Mesenchymal stem cell (in vitro differentiated cells and primary cell): Measurements from ENCODE around the gene IL2RG.

ENCODE experiments used
- DNase-seq: peaks from one replicate; pipeline ENCODE4 v3.0.0-alpha.2; 2013
- H2AFZ ChIP-seq: one replicate; pipeline ENCODE4 v1.6.1; 2013; ENCODE audit warnings: low read depth, mild to moderate bottlenecking, control low read depth, inconsistent platforms, low read length, moderate library complexity
- H2AK5ac ChIP-seq: 2 replicates; pipeline ENCODE4 v1.6.1; 2013; ENCODE audit warnings: low read length, moderate library complexity, mild to moderate bottlenecking, inconsistent platforms; ENCODE audit not compliant: severe bottlenecking
- H2BK120ac ChIP-seq: one replicate; pipeline ENCODE4 v1.6.1; 2013; ENCODE audit warnings: low read depth, mild to moderate bottlenecking, inconsistent platforms, low read length, moderate library complexity
- H2BK12ac ChIP-seq, 2 experiments: one replicate each; pipeline ENCODE4 v1.6.1; 2013; ENCODE audit warnings: inconsistent platforms in 2 of 2, low read length in 2 of 2, mild to moderate bottlenecking in 2 of 2, moderate library complexity in 2 of 2, control low read depth in 1 of 2
- H2BK15ac ChIP-seq: one replicate; pipeline ENCODE4 v1.6.1; 2013; ENCODE audit warnings: mild to moderate bottlenecking, low read depth, inconsistent platforms; ENCODE audit not compliant: poor library complexity, severe bottlenecking
- H2BK5ac ChIP-seq: 2 replicates; pipeline ENCODE4 v1.6.1; 2013; ENCODE audit warnings: low read depth, mild to moderate bottlenecking, low read length, control low read depth, inconsistent platforms; ENCODE audit not compliant: poor library complexity, severe bottlenecking
- H3K14ac ChIP-seq, 2 experiments: one replicate each; pipeline ENCODE4 v1.6.1; 2013; ENCODE audit warnings: inconsistent platforms in 2 of 2, low read length in 2 of 2, control low read depth in 1 of 2, mild to moderate bottlenecking in 1 of 2, moderate library complexity in 1 of 2
- H3K18ac ChIP-seq, 2 experiments: one replicate each; pipeline ENCODE4 v1.6.1; 2013; ENCODE audit warnings: inconsistent platforms in 2 of 2, low read length in 2 of 2, control low read depth in 1 of 2, low read depth in 1 of 2, mild to moderate bottlenecking in 1 of 2
- H3K23ac ChIP-seq, 2 experiments: one replicate each; pipeline ENCODE4 v1.6.1; 2013; ENCODE audit warnings: inconsistent platforms in 2 of 2, low read length in 2 of 2, mild to moderate bottlenecking in 2 of 2, moderate library complexity in 2 of 2, control low read depth in 1 of 2
- H3K27ac ChIP-seq: 2 replicates; pipeline ENCODE4 v1.5.1; 2013; ENCODE audit warnings: mild to moderate bottlenecking, moderate library complexity, low read length, control low read depth, inconsistent platforms; ENCODE audit not compliant: poor library complexity, severe bottlenecking
- H3K27me3 ChIP-seq, 2 experiments: 2 replicates each; pipeline versions ENCODE4 v1.6.1 to v1.7.0; 2013; ENCODE audit warnings: low read length in 2 of 2, mild to moderate bottlenecking in 2 of 2, moderate library complexity in 2 of 2, control low read depth in 1 of 2, inconsistent platforms in 1 of 2; ENCODE audit not compliant: control insufficient read depth in 1 of 2, insufficient read depth in 1 of 2
- H3K36me3 ChIP-seq, 2 experiments: 2 replicates each; pipeline versions ENCODE4 v1.6.1 to v1.7.0; 2013; ENCODE audit warnings: low read length in 2 of 2, control low read depth in 1 of 2, inconsistent platforms in 1 of 2, low read depth in 1 of 2, mild to moderate bottlenecking in 1 of 2; ENCODE audit not compliant: insufficient read depth in 2 of 2, control insufficient read depth in 1 of 2
- H3K4ac ChIP-seq, 2 experiments: one replicate each; pipeline ENCODE4 v1.6.1; 2013; ENCODE audit warnings: inconsistent platforms in 2 of 2, low read length in 2 of 2, mild to moderate bottlenecking in 2 of 2, moderate library complexity in 2 of 2, control low read depth in 1 of 2, low read depth in 1 of 2
- H3K4me1 ChIP-seq: 2 replicates; pipeline ENCODE4 v1.6.1; 2013; ENCODE audit warnings: low read depth, low read length, control low read depth; ENCODE audit not compliant: control insufficient read depth, insufficient read depth
- H3K4me2 ChIP-seq: 2 replicates; pipeline ENCODE4 v1.6.1; 2013; ENCODE audit warnings: low read length, mild to moderate bottlenecking, inconsistent platforms; ENCODE audit not compliant: poor library complexity, severe bottlenecking
- H3K4me3 ChIP-seq, 2 experiments: 2 replicates each; pipeline versions ENCODE4 v1.5.1 to v1.7.0; 2013; ENCODE audit warnings: low read length in 2 of 2, mild to moderate bottlenecking in 2 of 2, control low read depth in 1 of 2, low read depth in 1 of 2; ENCODE audit not compliant: insufficient read depth in 1 of 2
- H3K79me1 ChIP-seq: replicated peaks from 2 replicates; pipeline ENCODE4 v1.6.1; 2013; ENCODE audit warnings: mild to moderate bottlenecking, control low read depth, low read length, inconsistent platforms; ENCODE audit not compliant: poor library complexity, severe bottlenecking
- H3K9ac ChIP-seq: 2 replicates; pipeline ENCODE4 v1.7.0; 2013; ENCODE audit warnings: mild to moderate bottlenecking, low read length, moderate library complexity
- H3K9me3 ChIP-seq: 2 replicates; pipeline ENCODE4 v1.7.0; 2013; ENCODE audit warnings: mild to moderate bottlenecking, low read length; ENCODE audit not compliant: control insufficient read depth
- H4K8ac ChIP-seq: one replicate; pipeline ENCODE4 v1.6.1; 2013; ENCODE audit warnings: inconsistent platforms, mild to moderate bottlenecking, low read length, moderate library complexity
- H4K91ac ChIP-seq: one replicate; pipeline ENCODE4 v1.6.1; 2013; ENCODE audit warnings: mild to moderate bottlenecking, low read length, inconsistent platforms
- WGBS: methylation state at CpG from one replicate; pipeline ENCODE4 v1.1.7; 2013; ENCODE audit warnings: mixed read lengths; 5-methylcytosine and 5-hydroxymethylcytosine counted together

IL2RG gene

DNA sequence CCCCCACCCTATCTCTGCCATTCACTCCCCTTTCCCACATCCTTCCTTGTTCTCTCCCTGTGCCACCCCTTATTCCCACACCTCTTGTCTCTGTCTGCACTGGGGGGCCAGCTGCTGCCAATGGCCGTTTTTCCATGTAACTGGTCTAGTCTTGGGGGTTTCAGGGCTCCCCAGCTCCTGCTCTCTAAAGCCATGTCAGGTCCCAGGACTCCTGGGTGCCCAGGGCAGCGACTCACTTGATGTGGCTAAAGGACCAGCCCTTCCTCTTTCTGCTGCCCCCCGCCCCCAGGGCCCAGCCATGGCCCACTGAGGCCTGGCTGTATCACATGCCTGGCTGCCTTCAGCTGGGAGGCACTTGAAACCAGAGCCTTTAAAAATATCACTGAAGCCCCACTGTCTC, 43.3 kb upstream of the IL2RG start:
- no peak overlapping the region for H3K27ac ChIP-seq
- no peak overlapping the region for H3K23ac ChIP-seq
- no peak overlapping the region for H4K91ac ChIP-seq
- H2AK5ac ChIP-seq, result no peak overlapping the region
- no peak for DNase-seq
- no peaks in the 10 kb centered on the region for H3K4me1 ChIP-seq
- no peak overlapping the region for H3K4me3 ChIP-seq
- no peak overlapping the region for H2AFZ ChIP-seq
- H3K14ac ChIP-seq, result no peak overlapping the region
- H2BK5ac ChIP-seq, result peak overlapping the region; percentile 31
- H3K4ac ChIP-seq, result no peak overlapping the region
- H4K8ac ChIP-seq, result no peak overlapping the region
- H3K9ac ChIP-seq, result no peak overlapping the region
- H2BK120ac ChIP-seq, result no peak overlapping the region
- no peaks in the 10 kb centered on the region for H3K9me3 ChIP-seq
- WGBS, result 56% methylated on average over 3 of the region's 3 CpGs
- no peak overlapping the region for H3K18ac ChIP-seq
- H3K4me2 ChIP-seq, result no peak overlapping the region
- H3K27me3 ChIP-seq, result peaks cover 0 to 40% of the 10 kb centered on the region in 2 experiments
- no peak overlapping the region for H2BK12ac ChIP-seq
- H3K36me3 ChIP-seq, result no peaks in the 10 kb centered on the region
- no peaks in the 10 kb centered on the region for H3K79me1 ChIP-seq
- no peak overlapping the region for H2BK15ac ChIP-seq

- Histone ChIP-seq H3K18ac (no peak overlapping the region), H3K79me1 (no peaks in the 10 kb centered on the region), H2BK12ac (no peak overlapping the region), H3K4me1 (no peaks in the 10 kb centered on the region), H2AK5ac (no peak overlapping the region), H2BK15ac (no peak overlapping the region), H3K27me3 (peaks cover 0 to 40% of the 10 kb centered on the region in 2 experiments), H3K27ac (no peak overlapping the region), H3K14ac (no peak overlapping the region), H4K8ac (no peak overlapping the region), H2BK120ac (no peak overlapping the region), H3K36me3 (no peaks in the 10 kb centered on the region), H2AFZ (no peak overlapping the region), H4K91ac (no peak overlapping the region), H3K23ac (no peak overlapping the region), H3K9me3 (no peaks in the 10 kb centered on the region), H3K9ac (no peak overlapping the region), H2BK5ac (no peak overlapping the region), H3K4me2 (no peak overlapping the region), H3K4me3 (no peak overlapping the region), H3K4ac (no peak overlapping the region)
- WGBS, result no CpG with 5 or more reads among the region's 7 CpGs
- DNase-seq, result no peak
These were observed 42.8 kb upstream of the IL2RG start for GRCh38 chrX:71154196-71154595.

- Histone ChIP-seq H3K18ac (no peak overlapping the region), H2BK120ac (no peak overlapping the region), H3K23ac (no peak overlapping the region), H4K8ac (no peak overlapping the region), H2BK15ac (no peak overlapping the region), H2AK5ac (no peak overlapping the region), H3K14ac (no peak overlapping the region), H3K4me2 (no peak overlapping the region), H2AFZ (no peak overlapping the region), H3K4me1 (peaks cover 2% of the 10 kb centered on the region), H3K27ac (no peak overlapping the region), H4K91ac (no peak overlapping the region), H3K79me1 (no peaks in the 10 kb centered on the region), H2BK12ac (no peak overlapping the region), H3K9me3 (no peaks in the 10 kb centered on the region), H3K4me3 (no peak overlapping the region), H2BK5ac (no peak overlapping the region), H3K4ac (no peak overlapping the region), H3K27me3 (peaks cover 0 to 55% of the 10 kb centered on the region in 2 experiments), H3K36me3 (no peaks in the 10 kb centered on the region), H3K9ac (no peak overlapping the region)
- DNase-seq, result no peak
- 78% methylated on average over 7 of the region's 7 CpGs for WGBS
These were observed 40.0 kb upstream of the IL2RG start for GRCh38 chrX:71151366-71151765.

GRCh38 chrX:71148278-71148663, 36.9 kb upstream of the IL2RG start:
- Histone ChIP-seq H3K14ac (no peak overlapping the region), H3K36me3 (peaks cover 0 to 5% of the 10 kb centered on the region in 2 experiments), H4K91ac (no peak overlapping the region), H3K4me2 (no peak overlapping the region), H3K4ac (no peak overlapping the region), H3K18ac (no peak overlapping the region), H4K8ac (no peak overlapping the region), H2AFZ (no peak overlapping the region), H2BK120ac (no peak overlapping the region), H3K9me3 (no peaks in the 10 kb centered on the region), H2BK5ac (no peak overlapping the region), H3K9ac (no peak overlapping the region), H3K4me3 (no peak overlapping the region), H2BK15ac (no peak overlapping the region), H3K4me1 (peaks cover 13% of the 10 kb centered on the region), H2BK12ac (no peak overlapping the region), H2AK5ac (no peak overlapping the region), H3K23ac (no peak overlapping the region), H3K79me1 (no peaks in the 10 kb centered on the region), H3K27ac (no peak overlapping the region), H3K27me3 (peaks cover 0 to 38% of the 10 kb centered on the region in 2 experiments)
- 96% methylated on average over 7 of the region's 8 CpGs for WGBS
- no peak for DNase-seq
